Ishikawa (cell line): ENCODE measurements around the gene LIMD2.

Source experiments
- CEBPB ChIP-seq: IDR thresholded peaks from 2 replicates; pipeline ENCODE4 v1.6.1; 2012
- CREB1 ChIP-seq: IDR thresholded peaks from 2 replicates; pipeline ENCODE4 v1.6.1; 2012; ENCODE audit warnings: low read depth
- EGR1 ChIP-seq: IDR thresholded peaks from 2 replicates; pipeline ENCODE4 v1.6.1; 2012
- MAX ChIP-seq: IDR thresholded peaks from 2 replicates; pipeline ENCODE4 v1.6.1; 2012
- ZBTB7A ChIP-seq: IDR thresholded peaks from 2 replicates; pipeline ENCODE4 v1.6.1; 2012; ENCODE audit warnings: low read depth

GRCh38 chr17:63685041-63685440 is 14.9 kb downstream of the LIMD2 start:
- peak; percentile 43; the same call in 1 of the 2 replicates for TF ChIP-seq CEBPB
- TF ChIP-seq ZBTB7A: no peak
- no peak for TF ChIP-seq MAX
- TF ChIP-seq CREB1: no peak
- no peak for TF ChIP-seq EGR1
